B cell (primary cell): Measurements from ENCODE around the gene ZCCHC7. TPM values are rescaled to one million over a fixed set of nuclear protein-coding genes. Genes with fewer than 3 reads are reported as not detected.

Experiments used
- ATAC-seq: fragments of 200-7000 bp; cut with Tn5 transposase; one replicate; pipeline ENCODE4 v1.10.0; 2021; ENCODE audit warnings: low read depth, mild to moderate bottlenecking, moderate number of reproducible peaks, moderate library complexity
- CTCF ChIA-PET: fragments of 350-600 bp; sonication (Branson Sonifier 250); formaldehyde crosslinking; loops from one replicate; lab custom pipeline; 2021; ENCODE audit warnings: antibody characterized with exemption, inconsistent platforms; lab: Charles Lee
- POLR2A ChIA-PET: fragments of 350-600 bp; sonication (Branson Sonifier 250); formaldehyde crosslinking; loops from one replicate; lab custom pipeline; 2021; ENCODE audit warnings: antibody characterized with exemption; lab: Charles Lee
- DNase-seq: peaks from one replicate; pipeline ENCODE4 v3.0.0; 2013
- H2AFZ ChIP-seq: 2 replicates; pipeline ENCODE4 v1.6.1; 2012; ENCODE audit warnings: mild to moderate bottlenecking, low read depth, low read length; ENCODE audit not compliant: insufficient read depth, poor library complexity, severe bottlenecking
- H3K27ac ChIP-seq, 2 donors: 1 replicate in 1 of 2; 2 replicates in 1 of 2; pipeline ENCODE4 v1.5.1; 2012 to 2013; ENCODE audit warnings: low read length in 2 of 2, mild to moderate bottlenecking in 2 of 2, moderate library complexity in 1 of 2
- H3K27me3 ChIP-seq, 4 experiments: fragments of 200-600 bp in 1 of 4; sonication (generic) in 1 of 4; replicated peaks in 1 of 4; 1 replicate in 2 of 4; 2 replicates in 2 of 4; pipeline versions ENCODE4 v1.6.1 to v1.7.0; 2013 to 2016; ENCODE audit warnings: low read length in 3 of 4, mild to moderate bottlenecking in 2 of 4, mixed read lengths in 1 of 4, moderate library complexity in 1 of 4; ENCODE audit not compliant: insufficient read depth in 4 of 4, control insufficient read depth in 3 of 4; ENCODE audit errors: control extremely low read depth in 1 of 4
- H3K36me3 ChIP-seq, 2 experiments: replicated peaks in 1 of 2; 1 replicate in 1 of 2; 2 replicates in 1 of 2; pipeline versions ENCODE4 v1.6.1 to v1.7.1; 2013; ENCODE audit warnings: low read length in 1 of 2; ENCODE audit not compliant: insufficient read depth in 2 of 2, control insufficient read depth in 1 of 2; ENCODE audit errors: control extremely low read depth in 1 of 2, extremely low read depth in 1 of 2
- H3K4me1 ChIP-seq, 2 donors: fragments of 200-600 bp in 1 of 2; sonication (generic) in 1 of 2; 1 replicate in 1 of 2; 2 replicates in 1 of 2; pipeline versions ENCODE4 v1.5.1 to v1.6.1; 2013 to 2017; ENCODE audit warnings: low read length in 2 of 2; ENCODE audit not compliant: control insufficient read depth in 2 of 2, insufficient read depth in 2 of 2
- H3K4me2 ChIP-seq: replicated peaks from 2 replicates; pipeline ENCODE3; 2012; ENCODE audit warnings: mild to moderate bottlenecking, low read depth, low read length; ENCODE audit not compliant: poor library complexity, severe bottlenecking
- H3K4me3 ChIP-seq, 5 experiments: fragments of 200-600 bp in 1 of 5; sonication (generic) in 1 of 5; 1 replicate in 3 of 5; 2 replicates in 2 of 5; pipeline versions ENCODE4 v1.5.1 to v1.7.0; 2011 to 2016; ENCODE audit warnings: low read length in 4 of 5, mild to moderate bottlenecking in 4 of 5, low read depth in 2 of 5, control low read depth in 1 of 5, moderate library complexity in 1 of 5; ENCODE audit not compliant: insufficient read depth in 1 of 5; ENCODE audit errors: control extremely low read depth in 1 of 5, extremely low read depth in 1 of 5
- H3K79me2 ChIP-seq: fragments of 200-600 bp; sonication (generic); one replicate; pipeline ENCODE4 v1.6.0; 2016; ENCODE audit warnings: low read length; ENCODE audit not compliant: control insufficient read depth, insufficient read depth
- H3K9ac ChIP-seq: fragments of 200-600 bp; sonication (generic); 2 replicates; pipeline ENCODE4 v1.6.1; 2017; ENCODE audit warnings: mild to moderate bottlenecking, low read length, moderate library complexity
- H3K9me3 ChIP-seq, 3 donors: one replicate each; pipeline versions ENCODE4 v1.6.1 to v1.7.1; 2013; ENCODE audit warnings: low read length in 2 of 3; ENCODE audit not compliant: control insufficient read depth in 2 of 3, insufficient read depth in 1 of 3; ENCODE audit errors: control extremely low read depth in 1 of 3
- H4K20me1 ChIP-seq: 2 replicates; pipeline ENCODE4 v1.6.0; 2012; ENCODE audit warnings: mild to moderate bottlenecking, low read length; ENCODE audit not compliant: insufficient read depth, control insufficient read depth, poor library complexity, severe bottlenecking
- H3K27ac Mint-ChIP-seq: one replicate; pipeline ENCODE4 v1.8.0; 2021; ENCODE audit warnings: mixed read lengths
- H3K27me3 Mint-ChIP-seq: one replicate; pipeline ENCODE4 v1.8.0; 2021; ENCODE audit warnings: mixed read lengths
- H3K4me1 Mint-ChIP-seq: one replicate; pipeline ENCODE4 v1.8.0; 2021; ENCODE audit warnings: mixed read lengths
- H3K4me3 Mint-ChIP-seq: one replicate; pipeline ENCODE4 v1.8.0; 2021; ENCODE audit warnings: mixed read lengths
- H3K9me3 Mint-ChIP-seq: one replicate; pipeline ENCODE4 v1.8.0; 2022; ENCODE audit warnings: mixed read lengths; ENCODE audit not compliant: insufficient read depth
- EZH2 ChIP-seq: IDR thresholded peaks from 2 replicates; pipeline ENCODE4 v1.6.1; 2012; ENCODE audit warnings: borderline replicate concordance, low read depth, mild to moderate bottlenecking, moderate library complexity, low read length; ENCODE audit not compliant: insufficient read depth, poor library complexity, severe bottlenecking
- WGBS: methylation state at CpG from one replicate; pipeline ENCODE4 v1.1.5; 2013; ENCODE audit warnings: missing lambda C conversion rate; ENCODE audit not compliant: insufficient coverage; 5-methylcytosine and 5-hydroxymethylcytosine counted together
- intact Hi-C: fragments of 100-400 bp; cut with micrococcal nuclease; formaldehyde crosslinking; loops from one replicate; pipeline ENCODE4 v1.10.0; 2022
- polyA plus RNA-seq: library from polyadenylated mRNA; depleted of rRNA; stranded (reverse); fragments of >200 nt; gene quantifications from 2 replicates; pipeline ENCODE4 v1.2.3, GENCODE V29; 2012
- total RNA-seq, 2 donors: library from RNA; stranded (reverse); fragments of 120-200 nt in 1 of 2; gene quantifications; 1 replicate in 1 of 2; 2 replicates in 1 of 2; pipeline versions ENCODE4 v1.2.3 to v1.2.4, GENCODE V29; 2013 to 2022
- TF ChIP-seq, protein P1 (sequence below): fragments of 200-600 bp; IDR thresholded peaks from one replicate; pipeline ENCODE4 v1.8.0; 2022; ENCODE audit warnings: antibody characterized with exemption, mild to moderate bottlenecking

The ZCCHC7 gene
- total and polyA plus RNA-seq, 2 donors (not counting 1 experiment from before 2014, with no cell fraction given), result 56.3 to 83.5 TPM

DNA sequence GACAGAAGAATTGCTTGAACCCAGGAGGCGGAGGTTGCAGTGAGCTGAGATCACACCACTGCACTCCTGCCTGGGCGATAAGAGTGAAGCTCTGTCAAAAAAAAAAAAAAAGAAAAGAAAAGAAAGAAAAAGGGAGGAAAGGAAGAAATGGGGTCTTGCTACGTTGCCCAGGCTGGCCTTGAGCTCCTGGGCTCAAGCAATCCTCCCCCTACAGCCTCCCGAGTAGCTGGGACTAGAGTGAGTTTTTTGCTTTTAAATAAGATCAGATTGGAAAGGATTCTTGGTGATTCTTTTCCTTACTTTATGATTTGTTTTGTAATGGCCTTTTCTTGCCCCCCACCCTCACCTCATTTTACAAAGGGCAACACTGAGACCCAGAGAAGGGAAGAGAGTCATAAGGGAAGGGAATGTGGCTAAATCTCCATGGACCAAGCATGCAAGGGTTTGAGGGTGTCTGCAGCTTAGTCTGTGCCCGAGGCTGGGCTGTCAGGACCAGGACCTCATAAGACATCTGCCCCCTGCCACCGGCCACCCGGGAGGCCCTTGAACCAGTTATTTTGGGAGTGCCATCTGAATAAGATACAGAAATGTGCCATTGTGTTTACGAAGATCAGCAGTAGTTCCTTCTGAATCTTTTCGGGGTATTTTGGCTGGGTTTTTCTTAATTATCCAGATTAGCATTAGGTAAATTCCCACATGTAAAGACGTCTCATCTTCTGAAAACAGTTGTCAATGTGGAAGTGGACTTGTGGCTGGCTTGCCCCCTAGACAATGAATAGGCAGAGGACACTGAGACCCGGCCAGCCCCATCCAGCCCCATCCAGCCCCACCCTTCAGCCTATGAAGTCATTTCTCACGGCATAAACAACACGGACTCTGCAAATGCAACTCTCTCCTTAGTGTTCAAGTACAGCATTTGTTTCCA is 257.6 kb downstream of the ZCCHC7 start:
- Histone ChIP-seq H3K36me3 (no peaks in the 10 kb centered on the region), H3K9ac (peak overlapping the region; percentile 8), H3K27ac (peak overlapping the region; percentile 61 to 65), H3K27me3 (no peaks in the 10 kb centered on the region), H3K4me3 (peak overlapping the region in 1 of 5 experiments; percentile 4), H4K20me1 (no peaks in the 10 kb centered on the region), H3K79me2 (peaks cover 15% of the 10 kb centered on the region), H3K9me3 (peaks cover 0 to 6% (median 0%) of the 10 kb centered on the region in 3 donors), H2AFZ (peak overlapping the region; percentile 30), H3K4me1 (peaks cover 93 to 98% of the 10 kb centered on the region in 2 donors), H3K4me2 (peak overlapping the region; percentile 60)
- Mint-ChIP-seq H3K27me3 (no peaks in the 10 kb centered on the region), H3K4me1 (peaks cover 85% of the 10 kb centered on the region), H3K27ac (peak overlapping the region; percentile 95), H3K9me3 (no peaks in the 10 kb centered on the region), H3K4me3 (peak overlapping the region; percentile 78)
- DNase-seq (peak; percentile 68), ATAC-seq (peak; percentile 22)
- ChIA-PET POLR2A (interaction anchor here (0.6 kb wide), 1 partner anchor 9 kb away, joined by 4 read pairs; no protein-coding TSS in a partner anchor), CTCF (interaction anchor here (0.6 to 12.0 kb wide), 6 partner anchors 12 to 505 kb away, joined by 3 to 139 read pairs (median 4); no protein-coding TSS in a partner anchor)
- no peak for TF ChIP-seq EZH2
- TF ChIP-seq, protein P1, sequence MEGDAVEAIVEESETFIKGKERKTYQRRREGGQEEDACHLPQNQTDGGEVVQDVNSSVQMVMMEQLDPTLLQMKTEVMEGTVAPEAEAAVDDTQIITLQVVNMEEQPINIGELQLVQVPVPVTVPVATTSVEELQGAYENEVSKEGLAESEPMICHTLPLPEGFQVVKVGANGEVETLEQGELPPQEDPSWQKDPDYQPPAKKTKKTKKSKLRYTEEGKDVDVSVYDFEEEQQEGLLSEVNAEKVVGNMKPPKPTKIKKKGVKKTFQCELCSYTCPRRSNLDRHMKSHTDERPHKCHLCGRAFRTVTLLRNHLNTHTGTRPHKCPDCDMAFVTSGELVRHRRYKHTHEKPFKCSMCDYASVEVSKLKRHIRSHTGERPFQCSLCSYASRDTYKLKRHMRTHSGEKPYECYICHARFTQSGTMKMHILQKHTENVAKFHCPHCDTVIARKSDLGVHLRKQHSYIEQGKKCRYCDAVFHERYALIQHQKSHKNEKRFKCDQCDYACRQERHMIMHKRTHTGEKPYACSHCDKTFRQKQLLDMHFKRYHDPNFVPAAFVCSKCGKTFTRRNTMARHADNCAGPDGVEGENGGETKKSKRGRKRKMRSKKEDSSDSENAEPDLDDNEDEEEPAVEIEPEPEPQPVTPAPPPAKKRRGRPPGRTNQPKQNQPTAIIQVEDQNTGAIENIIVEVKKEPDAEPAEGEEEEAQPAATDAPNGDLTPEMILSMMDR, result no peak
- intact Hi-C loops, result no loop called here
- WGBS, result 23% methylated on average over 8 of the region's 13 CpGs

DNA sequence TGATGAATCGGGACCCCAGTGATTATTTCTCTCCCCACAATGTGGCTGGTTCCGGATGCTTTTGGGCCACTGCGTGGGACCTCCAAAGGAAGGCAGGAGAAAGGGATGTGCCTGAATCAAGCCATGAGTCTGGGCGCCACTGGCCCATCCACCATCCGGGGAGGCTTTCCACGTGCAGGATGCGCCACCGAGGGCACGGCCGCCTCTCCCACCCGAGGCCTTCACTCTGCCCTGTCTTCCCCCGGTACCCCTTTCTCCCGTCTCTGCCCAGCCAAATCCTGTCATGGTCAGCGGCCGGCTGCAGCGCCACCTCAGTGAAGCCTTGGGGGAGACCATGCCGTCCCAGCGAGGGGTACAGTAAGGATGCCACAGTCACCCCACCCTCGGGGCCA is 258.2 kb downstream of the ZCCHC7 start:
- no peaks in the 10 kb centered on the region for H3K9me3 Mint-ChIP-seq
- no peak for TF ChIP-seq EZH2
- TF ChIP-seq, protein P1, result no peak
- Histone ChIP-seq H3K4me2 (peak overlapping the region; percentile 60), H2AFZ (peak overlapping the region; percentile 30), H3K79me2 (peaks cover 18% of the 10 kb centered on the region), H3K4me1 (peaks cover 93 to 98% of the 10 kb centered on the region in 2 donors), H3K9ac (peak overlapping the region; percentile 8), H3K4me3 (peak overlapping the region in 2 of 5 experiments; percentile 4 to 15), H3K9me3 (peaks cover 0 to 6% (median 0%) of the 10 kb centered on the region in 3 donors), H3K27ac (peak overlapping the region; percentile 61 to 65), H3K27me3 (no peaks in the 10 kb centered on the region), H4K20me1 (no peaks in the 10 kb centered on the region), H3K36me3 (no peaks in the 10 kb centered on the region)
- 82% methylated on average over 19 of the region's 19 CpGs for WGBS
- DNase-seq (no peak), ATAC-seq (no peak)
- ChIA-PET POLR2A (no interaction called here), CTCF (interaction anchor here (1.2 to 12.0 kb wide), 2 partner anchors 11 to 49 kb away, joined by 3 to 139 read pairs; no protein-coding TSS in a partner anchor)
- peaks cover 85% of the 10 kb centered on the region for H3K4me1 Mint-ChIP-seq
- peak overlapping the region; percentile 95 for H3K27ac Mint-ChIP-seq
- H3K4me3 Mint-ChIP-seq, result peak overlapping the region; percentile 78
- H3K27me3 Mint-ChIP-seq, result no peaks in the 10 kb centered on the region
- intact Hi-C loops, result no loop called here
